Osteocyte (in vitro differentiated cells): Measurements from ENCODE around the gene NOVA2. TPM values are rescaled to one million over a fixed set of nuclear protein-coding genes. Genes with fewer than 3 reads are reported as not detected.

Experiments
- DNase-seq: peaks from one replicate; pipeline ENCODE4 v3.0.0; 2021; ENCODE audit warnings: mixed read lengths; ENCODE audit not compliant: unreplicated experiment; ENCODE audit errors: extremely low spot score
- H3K27ac Mint-ChIP-seq: one replicate; pipeline ENCODE4 v1.8.0; 2021; ENCODE audit warnings: mild to moderate bottlenecking, mixed read lengths; ENCODE audit not compliant: unreplicated experiment
- H3K27me3 Mint-ChIP-seq: one replicate; pipeline ENCODE4 v1.8.0; 2021; ENCODE audit warnings: mixed read lengths; ENCODE audit not compliant: unreplicated experiment
- H3K36me3 Mint-ChIP-seq: one replicate; pipeline ENCODE4 v1.8.0; 2021; ENCODE audit warnings: mixed read lengths; ENCODE audit not compliant: unreplicated experiment
- H3K4me1 Mint-ChIP-seq: one replicate; pipeline ENCODE4 v1.8.0; 2021; ENCODE audit warnings: mixed read lengths; ENCODE audit not compliant: unreplicated experiment
- H3K4me3 Mint-ChIP-seq: one replicate; pipeline ENCODE4 v1.8.0; 2021; ENCODE audit warnings: mild to moderate bottlenecking, moderate library complexity, mixed read lengths; ENCODE audit not compliant: unreplicated experiment
- H3K9me3 Mint-ChIP-seq: one replicate; pipeline ENCODE4 v1.8.0; 2021; ENCODE audit warnings: mixed read lengths; ENCODE audit not compliant: unreplicated experiment
- CTCF ChIP-seq: fragments of 200-600 bp; sonication (generic); IDR thresholded peaks from 2 replicates; pipeline ENCODE4 v1.5.0; 2021; ENCODE audit warnings: antibody characterized with exemption, mild to moderate bottlenecking, moderate library complexity
- total RNA-seq: library from RNA; stranded (reverse); gene quantifications from 2 replicates; pipeline ENCODE4 v1.2.1, GENCODE V29; 2021

The NOVA2 gene
- total RNA-seq, 1 donor from 2014 or later = not detected

- Mint-ChIP-seq H3K9me3 (no peaks in the 10 kb centered on the region), H3K4me3 (no peak overlapping the region), H3K4me1 (peaks cover 12% of the 10 kb centered on the region), H3K27me3 (peaks cover 3% of the 10 kb centered on the region), H3K36me3 (peaks cover 2% of the 10 kb centered on the region), H3K27ac (no peak overlapping the region)
- TF ChIP-seq CTCF = no peak
- DNase-seq = no peak
Observed at GRCh38 chr19:45905011-45905410, 68.7 kb downstream of the NOVA2 start.

GRCh38 chr19:45902651-45903625, 70.7 kb downstream of the NOVA2 start:
- Mint-ChIP-seq H3K27ac (peak overlapping the region; percentile 69), H3K4me1 (peaks cover 12% of the 10 kb centered on the region), H3K27me3 (no peaks in the 10 kb centered on the region)

GRCh38 chr19:45901912-45902650, 71.6 kb downstream of the NOVA2 start, which contains the start of gene MYPOP:
MYPOP (minus strand) TSS chr19:45902613; CDS start chr19:45901773, 840 bp downstream.
- peak within 1 kb of the TSS; percentile 79 for H3K27ac Mint-ChIP-seq
- no peaks in the 10 kb centered on the region for H3K27me3 Mint-ChIP-seq
- H3K4me3 Mint-ChIP-seq = peak within 1 kb of the TSS; percentile 90
- H3K9me3 Mint-ChIP-seq = no peaks in the 10 kb centered on the region
- peaks cover 12% of the 10 kb centered on the region for H3K4me1 Mint-ChIP-seq
- no peak for DNase-seq
- TF ChIP-seq CTCF = no peak
- peaks cover 10% of the 10 kb centered on the region for H3K36me3 Mint-ChIP-seq

More at GRCh38 chr19:45902651-45903625, 70.7 kb downstream of the NOVA2 start:
- no peak for TF ChIP-seq CTCF
- peak; percentile 100 for DNase-seq
- peak overlapping the region; percentile 90 for H3K4me3 Mint-ChIP-seq
- peaks cover 10% of the 10 kb centered on the region for H3K36me3 Mint-ChIP-seq
- no peaks in the 10 kb centered on the region for H3K9me3 Mint-ChIP-seq

GRCh38 chr19:45901432-45901911, 72.2 kb downstream of the NOVA2 start:
- Mint-ChIP-seq H3K4me3 (peak overlapping the region; percentile 67), H3K4me1 (peaks cover 12% of the 10 kb centered on the region), H3K27me3 (no peaks in the 10 kb centered on the region), H3K27ac (no peak overlapping the region), H3K9me3 (no peaks in the 10 kb centered on the region), H3K36me3 (peaks cover 10% of the 10 kb centered on the region)
- TF ChIP-seq CTCF = no peak
- DNase-seq = no peak
